MG63 (cell line): ENCODE data around the gene CLCA2. TPM values are rescaled to one million over a fixed set of nuclear protein-coding genes. Genes with fewer than 3 reads are reported as not detected.

Experiments used
- DNase-seq: peaks from one replicate; pipeline ENCODE4 v3.0.0-alpha.2; 2020
- H3K27me3 ChIP-seq: fragments of 250-450 bp; sonication (Bioruptor Pico); 2 replicates; pipeline ENCODE4 v1.5.1; 2020; ENCODE audit warnings: mild to moderate bottlenecking, moderate library complexity
- H3K36me3 ChIP-seq: fragments of 250-450 bp; sonication (Bioruptor Pico); 2 replicates; pipeline ENCODE4 v1.5.1; 2020; ENCODE audit warnings: mild to moderate bottlenecking, moderate library complexity
- H3K4me3 ChIP-seq: fragments of 250-450 bp; sonication (Bioruptor Pico); 2 replicates; pipeline ENCODE4 v1.5.1; 2020; ENCODE audit warnings: mild to moderate bottlenecking, moderate library complexity
- H3K9me3 ChIP-seq: fragments of 250-450 bp; sonication (Bioruptor Pico); 2 replicates; pipeline ENCODE4 v1.5.1; 2020; ENCODE audit warnings: mild to moderate bottlenecking, moderate library complexity
- total RNA-seq: library from RNA; depleted of rRNA; stranded (reverse); fragments of >200 nt; shearing (Covaris generic); gene quantifications from 2 replicates; pipeline ENCODE4 v1.2.3, GENCODE V29; 2014; ENCODE audit warnings: low replicate concordance

The CLCA2 gene
- total RNA-seq, 1 experiment from 2014 or later, result 0.20 TPM

GRCh38 chr1:86419277-86419903 lies 4.6 kb upstream of the CLCA2 start:
- Histone ChIP-seq H3K4me3 (no peak overlapping the region), H3K27me3 (no peaks in the 10 kb centered on the region), H3K36me3 (no peaks in the 10 kb centered on the region), H3K9me3 (no peaks in the 10 kb centered on the region)
- DNase-seq, result no peak

- Histone ChIP-seq H3K27me3 (no peaks in the 10 kb centered on the region), H3K4me3 (no peak overlapping the region), H3K9me3 (no peaks in the 10 kb centered on the region), H3K36me3 (no peaks in the 10 kb centered on the region)
- DNase-seq, result no peak
Observed at GRCh38 chr1:86421601-86422280, 2.2 kb upstream of the CLCA2 start.

GRCh38 chr1:86423473-86423872 lies 498 bp upstream of the CLCA2 start:
- Histone ChIP-seq H3K4me3 (no peak overlapping the region), H3K9me3 (no peaks in the 10 kb centered on the region), H3K27me3 (no peaks in the 10 kb centered on the region), H3K36me3 (no peaks in the 10 kb centered on the region)
- peak; percentile 18 for DNase-seq

GRCh38 chr1:86429122-86429725 lies 5.3 kb downstream of the CLCA2 start:
- DNase-seq, result no peak
- H3K27me3 ChIP-seq, result no peaks in the 10 kb centered on the region
- H3K36me3 ChIP-seq, result no peaks in the 10 kb centered on the region
- no peaks in the 10 kb centered on the region for H3K9me3 ChIP-seq
- H3K4me3 ChIP-seq, result no peak overlapping the region

GRCh38 chr1:86429835-86430234 lies 5.9 kb downstream of the CLCA2 start:
- no peak overlapping the region for H3K4me3 ChIP-seq

GRCh38 chr1:86430376-86430775 lies 6.4 kb downstream of the CLCA2 start:
- no peak overlapping the region for H3K4me3 ChIP-seq
- no peaks in the 10 kb centered on the region for H3K27me3 ChIP-seq
- no peaks in the 10 kb centered on the region for H3K9me3 ChIP-seq
- no peak for DNase-seq
- H3K36me3 ChIP-seq, result no peaks in the 10 kb centered on the region

More at GRCh38 chr1:86429835-86430234, 5.9 kb downstream of the CLCA2 start:
- DNase-seq, result peak; percentile 77
- Histone ChIP-seq H3K27me3 (no peaks in the 10 kb centered on the region), H3K36me3 (no peaks in the 10 kb centered on the region), H3K9me3 (no peaks in the 10 kb centered on the region)

GRCh38 chr1:86434059-86434458 lies 10.1 kb downstream of the CLCA2 start:
- Histone ChIP-seq H3K27me3 (no peaks in the 10 kb centered on the region), H3K36me3 (no peaks in the 10 kb centered on the region), H3K4me3 (no peak overlapping the region), H3K9me3 (no peaks in the 10 kb centered on the region)
- DNase-seq, result no peak

- H3K4me3 ChIP-seq, result no peak overlapping the region
- H3K27me3 ChIP-seq, result no peaks in the 10 kb centered on the region
- no peaks in the 10 kb centered on the region for H3K9me3 ChIP-seq
- no peak for DNase-seq
- no peaks in the 10 kb centered on the region for H3K36me3 ChIP-seq
Observed at GRCh38 chr1:86435327-86435726, 11.4 kb downstream of the CLCA2 start.

GRCh38 chr1:86436041-86436440 lies 12.1 kb downstream of the CLCA2 start:
- no peak overlapping the region for H3K4me3 ChIP-seq
- no peaks in the 10 kb centered on the region for H3K27me3 ChIP-seq
- H3K36me3 ChIP-seq, result no peaks in the 10 kb centered on the region
- no peak for DNase-seq
- no peaks in the 10 kb centered on the region for H3K9me3 ChIP-seq

- no peak for DNase-seq
- no peaks in the 10 kb centered on the region for H3K9me3 ChIP-seq
- H3K4me3 ChIP-seq, result no peak overlapping the region
- no peaks in the 10 kb centered on the region for H3K27me3 ChIP-seq
- no peaks in the 10 kb centered on the region for H3K36me3 ChIP-seq
Observed at GRCh38 chr1:86441581-86441980, 17.6 kb downstream of the CLCA2 start.

GRCh38 chr1:86441997-86442396 lies 18.0 kb downstream of the CLCA2 start:
- no peaks in the 10 kb centered on the region for H3K36me3 ChIP-seq
- DNase-seq, result no peak
- no peaks in the 10 kb centered on the region for H3K27me3 ChIP-seq
- no peak overlapping the region for H3K4me3 ChIP-seq
- no peaks in the 10 kb centered on the region for H3K9me3 ChIP-seq

- H3K36me3 ChIP-seq, result no peaks in the 10 kb centered on the region
- no peaks in the 10 kb centered on the region for H3K27me3 ChIP-seq
- DNase-seq, result no peak
- no peaks in the 10 kb centered on the region for H3K9me3 ChIP-seq
- no peak overlapping the region for H3K4me3 ChIP-seq
Observed at GRCh38 chr1:86445919-86446318, 21.9 kb downstream of the CLCA2 start.

- Histone ChIP-seq H3K9me3 (no peaks in the 10 kb centered on the region), H3K27me3 (no peaks in the 10 kb centered on the region), H3K36me3 (no peaks in the 10 kb centered on the region), H3K4me3 (no peak overlapping the region)
- DNase-seq, result no peak
Observed at GRCh38 chr1:86447198-86447790, 23.3 kb downstream of the CLCA2 start.

GRCh38 chr1:86448670-86449069 lies 24.7 kb downstream of the CLCA2 start:
- Histone ChIP-seq H3K4me3 (no peak overlapping the region), H3K9me3 (no peaks in the 10 kb centered on the region), H3K36me3 (no peaks in the 10 kb centered on the region), H3K27me3 (no peaks in the 10 kb centered on the region)
- DNase-seq, result no peak

- no peaks in the 10 kb centered on the region for H3K27me3 ChIP-seq
- H3K36me3 ChIP-seq, result no peaks in the 10 kb centered on the region
- no peak for DNase-seq
- no peaks in the 10 kb centered on the region for H3K9me3 ChIP-seq
- no peak overlapping the region for H3K4me3 ChIP-seq
Observed at GRCh38 chr1:86449103-86449502, 25.1 kb downstream of the CLCA2 start.

GRCh38 chr1:86450847-86451246 lies 26.9 kb downstream of the CLCA2 start:
- no peaks in the 10 kb centered on the region for H3K36me3 ChIP-seq

GRCh38 chr1:86453664-86454063 lies 29.7 kb downstream of the CLCA2 start:
- no peak overlapping the region for H3K4me3 ChIP-seq
- no peak for DNase-seq
- H3K36me3 ChIP-seq, result no peaks in the 10 kb centered on the region
- H3K27me3 ChIP-seq, result no peaks in the 10 kb centered on the region
- H3K9me3 ChIP-seq, result no peaks in the 10 kb centered on the region

More at GRCh38 chr1:86450847-86451246, 26.9 kb downstream of the CLCA2 start:
- DNase-seq, result no peak
- Histone ChIP-seq H3K27me3 (no peaks in the 10 kb centered on the region), H3K4me3 (no peak overlapping the region), H3K9me3 (no peaks in the 10 kb centered on the region)
